PC-3 (cell line): ENCODE measurements around the gene STIMATE.

ENCODE experiments used
- EZH2phosphoT487 ChIP-seq: fragments of 300-600 bp; sonication (generic); IDR thresholded peaks from 2 replicates; pipeline ENCODE4 v1.6.1; 2018; ENCODE audit warnings: mild to moderate bottlenecking, antibody characterized with exemption, low read length, borderline replicate concordance
- TF ChIP-seq, protein P1 (sequence below): fragments of 300-600 bp; sonication (generic); conservative IDR thresholded peaks from 2 replicates; pipeline ENCODE4 v1.5.1; 2017; ENCODE audit warnings: antibody characterized with exemption, low read depth, mild to moderate bottlenecking, low read length

DNA sequence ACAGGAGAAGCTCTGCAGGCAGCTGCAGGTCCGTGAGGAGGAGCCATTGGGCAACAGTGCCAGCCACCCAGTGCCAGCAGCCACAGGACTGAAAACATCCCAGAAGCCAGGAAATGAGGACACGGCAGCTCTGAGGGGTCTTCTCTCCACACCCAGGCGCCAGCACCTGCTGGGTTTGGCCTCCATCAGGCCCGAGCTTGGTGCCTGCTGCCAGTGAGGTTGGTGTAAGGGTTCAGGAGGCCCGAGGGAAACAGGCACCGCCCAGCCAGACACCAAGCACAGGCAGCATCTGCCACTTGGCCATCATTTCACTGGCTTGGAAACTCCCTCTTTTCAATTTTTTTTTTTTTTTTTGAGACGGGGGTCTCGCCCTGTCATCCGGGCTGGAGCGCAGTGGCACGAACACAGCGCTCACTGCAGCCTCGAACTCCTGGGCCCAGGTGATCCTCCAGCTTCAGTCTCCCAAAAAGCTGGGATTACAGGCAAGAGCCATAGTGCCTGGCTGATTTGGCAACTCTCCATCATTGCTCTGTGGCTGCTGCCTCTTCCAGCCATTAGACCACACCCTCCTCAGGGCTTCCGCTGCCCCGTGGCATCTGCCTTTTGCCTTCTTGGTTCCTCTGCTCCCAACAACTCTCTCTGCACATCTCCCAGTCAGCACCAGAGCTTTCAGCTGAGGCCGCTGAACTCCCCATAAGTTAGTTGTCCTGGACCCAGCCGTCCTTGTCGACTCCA is 104.2 kb downstream of the STIMATE start:
- TF ChIP-seq EZH2phosphoT487: no peak
- TF ChIP-seq, protein P1, sequence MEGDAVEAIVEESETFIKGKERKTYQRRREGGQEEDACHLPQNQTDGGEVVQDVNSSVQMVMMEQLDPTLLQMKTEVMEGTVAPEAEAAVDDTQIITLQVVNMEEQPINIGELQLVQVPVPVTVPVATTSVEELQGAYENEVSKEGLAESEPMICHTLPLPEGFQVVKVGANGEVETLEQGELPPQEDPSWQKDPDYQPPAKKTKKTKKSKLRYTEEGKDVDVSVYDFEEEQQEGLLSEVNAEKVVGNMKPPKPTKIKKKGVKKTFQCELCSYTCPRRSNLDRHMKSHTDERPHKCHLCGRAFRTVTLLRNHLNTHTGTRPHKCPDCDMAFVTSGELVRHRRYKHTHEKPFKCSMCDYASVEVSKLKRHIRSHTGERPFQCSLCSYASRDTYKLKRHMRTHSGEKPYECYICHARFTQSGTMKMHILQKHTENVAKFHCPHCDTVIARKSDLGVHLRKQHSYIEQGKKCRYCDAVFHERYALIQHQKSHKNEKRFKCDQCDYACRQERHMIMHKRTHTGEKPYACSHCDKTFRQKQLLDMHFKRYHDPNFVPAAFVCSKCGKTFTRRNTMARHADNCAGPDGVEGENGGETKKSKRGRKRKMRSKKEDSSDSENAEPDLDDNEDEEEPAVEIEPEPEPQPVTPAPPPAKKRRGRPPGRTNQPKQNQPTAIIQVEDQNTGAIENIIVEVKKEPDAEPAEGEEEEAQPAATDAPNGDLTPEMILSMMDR: no peak
